ENCODE results near the gene APOBEC4. TPM values are rescaled to one million over a fixed set of nuclear protein-coding genes. Genes with fewer than 3 reads are reported as not detected.

APOBEC4 gene
- total and polyA plus RNA-seq, 2 of the 13 experiments (the other 11 are each of a cell fraction or from before 2014, with no cell fraction given): not detected

DNA sequence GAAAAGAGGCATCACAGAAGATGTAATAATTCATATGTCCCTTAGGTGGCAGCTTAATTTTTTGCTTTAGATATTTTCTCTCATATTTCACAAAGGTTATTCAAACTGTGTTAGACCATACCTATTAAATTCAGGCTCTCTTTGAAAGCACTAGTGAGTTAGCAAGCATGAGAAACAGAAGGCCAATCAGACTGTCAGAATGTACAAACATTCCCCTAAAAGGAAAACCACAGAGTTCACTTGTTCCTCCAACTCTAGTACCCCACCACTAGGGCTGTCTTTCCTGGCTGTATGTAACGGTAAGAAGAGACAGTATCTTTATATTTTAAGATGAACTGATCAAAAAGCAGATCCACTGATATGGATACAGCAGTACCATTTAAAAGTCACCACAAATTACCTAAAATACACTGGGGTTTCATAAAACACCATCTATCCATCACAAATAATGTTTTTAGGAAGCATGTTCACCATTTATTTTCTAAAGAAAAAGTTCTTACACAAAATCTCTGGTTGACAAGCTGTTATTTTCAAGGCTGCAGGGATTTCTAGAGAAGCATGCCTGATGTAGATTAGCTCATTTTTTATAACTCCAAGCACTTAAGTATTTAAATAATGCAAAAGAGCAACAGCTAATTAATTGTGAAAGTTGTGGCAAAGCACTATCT, 19.3 kb downstream of the APOBEC4 start (continued):
- TF ChIP-seq, protein P1, sequence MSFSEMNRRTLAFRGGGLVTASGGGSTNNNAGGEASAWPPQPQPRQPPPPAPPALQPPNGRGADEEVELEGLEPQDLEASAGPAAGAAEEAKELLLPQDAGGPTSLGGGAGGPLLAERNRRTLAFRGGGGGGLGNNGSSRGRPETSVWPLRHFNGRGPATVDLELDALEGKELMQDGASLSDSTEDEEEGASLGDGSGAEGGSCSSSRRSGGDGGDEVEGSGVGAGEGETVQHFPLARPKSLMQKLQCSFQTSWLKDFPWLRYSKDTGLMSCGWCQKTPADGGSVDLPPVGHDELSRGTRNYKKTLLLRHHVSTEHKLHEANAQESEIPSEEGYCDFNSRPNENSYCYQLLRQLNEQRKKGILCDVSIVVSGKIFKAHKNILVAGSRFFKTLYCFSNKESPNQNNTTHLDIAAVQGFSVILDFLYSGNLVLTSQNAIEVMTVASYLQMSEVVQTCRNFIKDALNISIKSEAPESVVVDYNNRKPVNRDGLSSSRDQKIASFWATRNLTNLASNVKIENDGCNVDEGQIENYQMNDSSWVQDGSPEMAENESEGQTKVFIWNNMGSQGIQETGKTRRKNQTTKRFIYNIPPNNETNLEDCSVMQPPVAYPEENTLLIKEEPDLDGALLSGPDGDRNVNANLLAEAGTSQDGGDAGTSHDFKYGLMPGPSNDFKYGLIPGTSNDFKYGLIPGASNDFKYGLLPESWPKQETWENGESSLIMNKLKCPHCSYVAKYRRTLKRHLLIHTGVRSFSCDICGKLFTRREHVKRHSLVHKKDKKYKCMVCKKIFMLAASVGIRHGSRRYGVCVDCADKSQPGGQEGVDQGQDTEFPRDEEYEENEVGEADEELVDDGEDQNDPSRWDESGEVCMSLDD (CRISPR knock-in tag; IDR thresholded peaks at IDR 0.05; ENCODE audit: borderline replicate concordance): no peak
- TF ChIP-seq SALL1 (CRISPR knock-in tag; IDR thresholded peaks at IDR 0.05) (no peak), RFX1 (IDR thresholded peaks at IDR 0.05) (no peak), MIXL1 (CRISPR knock-in tag; IDR thresholded peaks at IDR 0.05) (peak; percentile 28; the same call in 1 of the 2 replicates), MATR3 (CRISPR knock-in tag; IDR thresholded peaks at IDR 0.05) (no peak), RORA (CRISPR knock-in tag; IDR thresholded peaks at IDR 0.05) (no peak), CENPX (CRISPR knock-in tag; IDR thresholded peaks at IDR 0.05) (no peak)
- TF ChIP-seq, protein P2, sequence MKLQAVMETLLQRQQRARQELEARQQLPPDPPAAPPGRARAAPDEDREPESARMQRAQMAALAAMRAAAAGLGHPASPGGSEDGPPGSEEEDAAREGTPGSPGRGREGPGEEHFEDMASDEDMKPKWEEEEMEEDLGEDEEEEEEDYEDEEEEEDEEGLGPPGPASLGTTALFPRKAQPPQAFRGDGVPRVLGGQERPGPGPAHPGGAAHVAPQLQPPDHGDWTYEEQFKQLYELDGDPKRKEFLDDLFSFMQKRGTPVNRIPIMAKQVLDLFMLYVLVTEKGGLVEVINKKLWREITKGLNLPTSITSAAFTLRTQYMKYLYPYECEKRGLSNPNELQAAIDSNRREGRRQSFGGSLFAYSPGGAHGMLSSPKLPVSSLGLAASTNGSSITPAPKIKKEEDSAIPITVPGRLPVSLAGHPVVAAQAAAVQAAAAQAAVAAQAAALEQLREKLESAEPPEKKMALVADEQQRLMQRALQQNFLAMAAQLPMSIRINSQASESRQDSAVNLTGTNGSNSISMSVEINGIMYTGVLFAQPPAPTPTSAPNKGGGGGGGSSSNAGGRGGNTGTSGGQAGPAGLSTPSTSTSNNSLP (IDR thresholded peaks at IDR 0.05; ENCODE audit: low read depth, low read length): peak; percentile 62
- TF ChIP-seq, protein P3, sequence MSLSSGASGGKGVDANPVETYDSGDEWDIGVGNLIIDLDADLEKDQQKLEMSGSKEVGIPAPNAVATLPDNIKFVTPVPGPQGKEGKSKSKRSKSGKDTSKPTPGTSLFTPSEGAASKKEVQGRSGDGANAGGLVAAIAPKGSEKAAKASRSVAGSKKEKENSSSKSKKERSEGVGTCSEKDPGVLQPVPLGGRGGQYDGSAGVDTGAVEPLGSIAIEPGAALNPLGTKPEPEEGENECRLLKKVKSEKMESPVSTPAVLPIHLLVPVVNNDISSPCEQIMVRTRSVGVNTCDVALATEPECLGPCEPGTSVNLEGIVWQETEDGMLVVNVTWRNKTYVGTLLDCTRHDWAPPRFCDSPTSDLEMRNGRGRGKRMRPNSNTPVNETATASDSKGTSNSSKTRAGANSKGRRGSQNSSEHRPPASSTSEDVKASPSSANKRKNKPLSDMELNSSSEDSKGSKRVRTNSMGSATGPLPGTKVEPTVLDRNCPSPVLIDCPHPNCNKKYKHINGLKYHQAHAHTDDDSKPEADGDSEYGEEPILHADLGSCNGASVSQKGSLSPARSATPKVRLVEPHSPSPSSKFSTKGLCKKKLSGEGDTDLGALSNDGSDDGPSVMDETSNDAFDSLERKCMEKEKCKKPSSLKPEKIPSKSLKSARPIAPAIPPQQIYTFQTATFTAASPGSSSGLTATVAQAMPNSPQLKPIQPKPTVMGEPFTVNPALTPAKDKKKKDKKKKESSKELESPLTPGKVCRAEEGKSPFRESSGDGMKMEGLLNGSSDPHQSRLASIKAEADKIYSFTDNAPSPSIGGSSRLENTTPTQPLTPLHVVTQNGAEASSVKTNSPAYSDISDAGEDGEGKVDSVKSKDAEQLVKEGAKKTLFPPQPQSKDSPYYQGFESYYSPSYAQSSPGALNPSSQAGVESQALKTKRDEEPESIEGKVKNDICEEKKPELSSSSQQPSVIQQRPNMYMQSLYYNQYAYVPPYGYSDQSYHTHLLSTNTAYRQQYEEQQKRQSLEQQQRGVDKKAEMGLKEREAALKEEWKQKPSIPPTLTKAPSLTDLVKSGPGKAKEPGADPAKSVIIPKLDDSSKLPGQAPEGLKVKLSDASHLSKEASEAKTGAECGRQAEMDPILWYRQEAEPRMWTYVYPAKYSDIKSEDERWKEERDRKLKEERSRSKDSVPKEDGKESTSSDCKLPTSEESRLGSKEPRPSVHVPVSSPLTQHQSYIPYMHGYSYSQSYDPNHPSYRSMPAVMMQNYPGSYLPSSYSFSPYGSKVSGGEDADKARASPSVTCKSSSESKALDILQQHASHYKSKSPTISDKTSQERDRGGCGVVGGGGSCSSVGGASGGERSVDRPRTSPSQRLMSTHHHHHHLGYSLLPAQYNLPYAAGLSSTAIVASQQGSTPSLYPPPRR (CRISPR knock-in tag; IDR thresholded peaks at IDR 0.05; ENCODE audit: borderline replicate concordance): no peak
- TF ChIP-seq, protein P4, sequence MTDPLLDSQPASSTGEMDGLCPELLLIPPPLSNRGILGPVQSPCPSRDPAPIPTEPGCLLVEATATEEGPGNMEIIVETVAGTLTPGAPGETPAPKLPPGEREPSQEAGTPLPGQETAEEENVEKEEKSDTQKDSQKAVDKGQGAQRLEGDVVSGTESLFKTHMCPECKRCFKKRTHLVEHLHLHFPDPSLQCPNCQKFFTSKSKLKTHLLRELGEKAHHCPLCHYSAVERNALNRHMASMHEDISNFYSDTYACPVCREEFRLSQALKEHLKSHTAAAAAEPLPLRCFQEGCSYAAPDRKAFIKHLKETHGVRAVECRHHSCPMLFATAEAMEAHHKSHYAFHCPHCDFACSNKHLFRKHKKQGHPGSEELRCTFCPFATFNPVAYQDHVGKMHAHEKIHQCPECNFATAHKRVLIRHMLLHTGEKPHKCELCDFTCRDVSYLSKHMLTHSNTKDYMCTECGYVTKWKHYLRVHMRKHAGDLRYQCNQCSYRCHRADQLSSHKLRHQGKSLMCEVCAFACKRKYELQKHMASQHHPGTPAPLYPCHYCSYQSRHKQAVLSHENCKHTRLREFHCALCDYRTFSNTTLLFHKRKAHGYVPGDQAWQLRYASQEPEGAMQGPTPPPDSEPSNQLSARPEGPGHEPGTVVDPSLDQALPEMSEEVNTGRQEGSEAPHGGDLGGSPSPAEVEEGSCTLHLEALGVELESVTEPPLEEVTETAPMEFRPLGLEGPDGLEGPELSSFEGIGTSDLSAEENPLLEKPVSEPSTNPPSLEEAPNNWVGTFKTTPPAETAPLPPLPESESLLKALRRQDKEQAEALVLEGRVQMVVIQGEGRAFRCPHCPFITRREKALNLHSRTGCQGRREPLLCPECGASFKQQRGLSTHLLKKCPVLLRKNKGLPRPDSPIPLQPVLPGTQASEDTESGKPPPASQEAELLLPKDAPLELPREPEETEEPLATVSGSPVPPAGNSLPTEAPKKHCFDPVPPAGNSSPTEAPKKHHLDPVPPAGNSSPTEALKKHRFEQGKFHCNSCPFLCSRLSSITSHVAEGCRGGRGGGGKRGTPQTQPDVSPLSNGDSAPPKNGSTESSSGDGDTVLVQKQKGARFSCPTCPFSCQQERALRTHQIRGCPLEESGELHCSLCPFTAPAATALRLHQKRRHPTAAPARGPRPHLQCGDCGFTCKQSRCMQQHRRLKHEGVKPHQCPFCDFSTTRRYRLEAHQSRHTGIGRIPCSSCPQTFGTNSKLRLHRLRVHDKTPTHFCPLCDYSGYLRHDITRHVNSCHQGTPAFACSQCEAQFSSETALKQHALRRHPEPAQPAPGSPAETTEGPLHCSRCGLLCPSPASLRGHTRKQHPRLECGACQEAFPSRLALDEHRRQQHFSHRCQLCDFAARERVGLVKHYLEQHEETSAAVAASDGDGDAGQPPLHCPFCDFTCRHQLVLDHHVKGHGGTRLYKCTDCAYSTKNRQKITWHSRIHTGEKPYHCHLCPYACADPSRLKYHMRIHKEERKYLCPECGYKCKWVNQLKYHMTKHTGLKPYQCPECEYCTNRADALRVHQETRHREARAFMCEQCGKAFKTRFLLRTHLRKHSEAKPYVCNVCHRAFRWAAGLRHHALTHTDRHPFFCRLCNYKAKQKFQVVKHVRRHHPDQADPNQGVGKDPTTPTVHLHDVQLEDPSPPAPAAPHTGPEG (CRISPR knock-in tag; IDR thresholded peaks at IDR 0.05): peak; percentile 72; the same call in 1 of the 2 replicates
